Measurements from ENCODE around the gene DNHD1. TPM values are rescaled to one million over a fixed set of nuclear protein-coding genes. Genes with fewer than 3 reads are reported as not detected.

Gene DNHD1
- total and polyA plus RNA-seq, 2 of the 13 experiments (the other 11 are each of a cell fraction or from before 2014, with no cell fraction given): 2.7 to 9.3 TPM

DNA sequence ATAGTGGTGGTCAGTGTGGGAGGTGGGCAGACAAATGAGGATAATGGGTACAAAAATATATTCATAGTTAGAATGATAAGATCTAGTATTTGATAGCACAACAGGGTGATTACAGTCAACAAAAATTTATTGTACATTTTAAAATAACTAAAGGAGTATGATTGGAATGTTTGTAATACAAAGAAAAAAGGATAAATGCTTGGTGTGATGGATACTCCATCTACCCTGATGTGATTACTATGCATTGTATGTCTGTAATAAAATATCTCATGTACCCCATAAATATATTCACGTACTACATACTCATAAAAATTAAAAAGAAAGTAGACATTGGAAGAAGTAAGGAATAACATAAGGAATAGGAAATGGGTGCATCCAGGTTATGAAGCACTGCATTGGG is 90.9 kb downstream of the DNHD1 start:
- TF ChIP-seq NFIB (CRISPR knock-in tag; IDR thresholded peaks at IDR 0.05; ENCODE audit: borderline replicate concordance) (no peak), ZNF264 (CRISPR knock-in tag; IDR thresholded peaks at IDR 0.05) (no peak), ATRX (CRISPR knock-in tag; IDR thresholded peaks at IDR 0.05; ENCODE audit: borderline replicate concordance) (no peak), BORCS8-MEF2B (CRISPR knock-in tag; IDR thresholded peaks at IDR 0.05) (no peak), HNF4G (IDR thresholded peaks at IDR 0.05; ENCODE audit: borderline replicate concordance, low read depth, low read length) (no peak), HNF4G (CRISPR knock-in tag; IDR thresholded peaks at IDR 0.05; ENCODE audit: borderline replicate concordance, low read depth) (no peak), TCF7L2 (IDR thresholded peaks at IDR 0.05; ENCODE audit: low read depth, low read length) (no peak), XBP1 (CRISPR knock-in tag; IDR thresholded peaks at IDR 0.05) (no peak), TRIM24 (CRISPR knock-in tag; IDR thresholded peaks at IDR 0.05) (no peak), CHCHD3 (CRISPR knock-in tag; IDR thresholded peaks at IDR 0.05) (no peak)
- TF ChIP-seq, protein P1, sequence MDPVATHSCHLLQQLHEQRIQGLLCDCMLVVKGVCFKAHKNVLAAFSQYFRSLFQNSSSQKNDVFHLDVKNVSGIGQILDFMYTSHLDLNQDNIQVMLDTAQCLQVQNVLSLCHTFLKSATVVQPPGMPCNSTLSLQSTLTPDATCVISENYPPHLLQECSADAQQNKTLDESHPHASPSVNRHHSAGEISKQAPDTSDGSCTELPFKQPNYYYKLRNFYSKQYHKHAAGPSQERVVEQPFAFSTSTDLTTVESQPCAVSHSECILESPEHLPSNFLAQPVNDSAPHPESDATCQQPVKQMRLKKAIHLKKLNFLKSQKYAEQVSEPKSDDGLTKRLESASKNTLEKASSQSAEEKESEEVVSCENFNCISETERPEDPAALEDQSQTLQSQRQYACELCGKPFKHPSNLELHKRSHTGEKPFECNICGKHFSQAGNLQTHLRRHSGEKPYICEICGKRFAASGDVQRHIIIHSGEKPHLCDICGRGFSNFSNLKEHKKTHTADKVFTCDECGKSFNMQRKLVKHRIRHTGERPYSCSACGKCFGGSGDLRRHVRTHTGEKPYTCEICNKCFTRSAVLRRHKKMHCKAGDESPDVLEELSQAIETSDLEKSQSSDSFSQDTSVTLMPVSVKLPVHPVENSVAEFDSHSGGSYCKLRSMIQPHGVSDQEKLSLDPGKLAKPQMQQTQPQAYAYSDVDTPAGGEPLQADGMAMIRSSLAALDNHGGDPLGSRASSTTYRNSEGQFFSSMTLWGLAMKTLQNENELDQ (CRISPR knock-in tag; IDR thresholded peaks at IDR 0.05; ENCODE audit: borderline replicate concordance): no peak
- TF ChIP-seq, protein P2, sequence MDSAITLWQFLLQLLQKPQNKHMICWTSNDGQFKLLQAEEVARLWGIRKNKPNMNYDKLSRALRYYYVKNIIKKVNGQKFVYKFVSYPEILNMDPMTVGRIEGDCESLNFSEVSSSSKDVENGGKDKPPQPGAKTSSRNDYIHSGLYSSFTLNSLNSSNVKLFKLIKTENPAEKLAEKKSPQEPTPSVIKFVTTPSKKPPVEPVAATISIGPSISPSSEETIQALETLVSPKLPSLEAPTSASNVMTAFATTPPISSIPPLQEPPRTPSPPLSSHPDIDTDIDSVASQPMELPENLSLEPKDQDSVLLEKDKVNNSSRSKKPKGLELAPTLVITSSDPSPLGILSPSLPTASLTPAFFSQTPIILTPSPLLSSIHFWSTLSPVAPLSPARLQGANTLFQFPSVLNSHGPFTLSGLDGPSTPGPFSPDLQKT (CRISPR knock-in tag; IDR thresholded peaks at IDR 0.05; ENCODE audit: borderline replicate concordance): no peak
- TF ChIP-seq, protein P3, sequence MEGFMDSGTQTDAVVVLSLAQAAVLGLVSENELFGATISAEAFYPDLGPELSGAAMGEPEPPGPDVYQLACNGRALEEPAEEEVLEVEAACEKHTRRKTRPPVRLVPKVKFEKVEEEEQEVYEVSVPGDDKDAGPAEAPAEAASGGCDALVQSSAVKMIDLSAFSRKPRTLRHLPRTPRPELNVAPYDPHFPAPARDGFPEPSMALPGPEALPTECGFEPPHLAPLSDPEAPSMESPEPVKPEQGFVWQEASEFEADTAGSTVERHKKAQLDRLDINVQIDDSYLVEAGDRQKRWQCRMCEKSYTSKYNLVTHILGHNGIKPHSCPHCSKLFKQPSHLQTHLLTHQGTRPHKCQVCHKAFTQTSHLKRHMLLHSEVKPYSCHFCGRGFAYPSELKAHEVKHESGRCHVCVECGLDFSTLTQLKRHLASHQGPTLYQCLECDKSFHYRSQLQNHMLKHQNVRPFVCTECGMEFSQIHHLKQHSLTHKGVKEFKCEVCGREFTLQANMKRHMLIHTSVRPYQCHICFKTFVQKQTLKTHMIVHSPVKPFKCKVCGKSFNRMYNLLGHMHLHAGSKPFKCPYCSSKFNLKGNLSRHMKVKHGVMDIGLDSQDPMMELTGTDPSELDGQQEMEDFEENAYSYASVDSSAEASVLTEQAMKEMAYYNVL (CRISPR knock-in tag; IDR thresholded peaks at IDR 0.05; ENCODE audit: borderline replicate concordance): no peak
- TF ChIP-seq, protein P4, sequence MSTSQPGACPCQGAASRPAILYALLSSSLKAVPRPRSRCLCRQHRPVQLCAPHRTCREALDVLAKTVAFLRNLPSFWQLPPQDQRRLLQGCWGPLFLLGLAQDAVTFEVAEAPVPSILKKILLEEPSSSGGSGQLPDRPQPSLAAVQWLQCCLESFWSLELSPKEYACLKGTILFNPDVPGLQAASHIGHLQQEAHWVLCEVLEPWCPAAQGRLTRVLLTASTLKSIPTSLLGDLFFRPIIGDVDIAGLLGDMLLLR (CRISPR knock-in tag; IDR thresholded peaks at IDR 0.05): no peak
- TF ChIP-seq, protein P5, sequence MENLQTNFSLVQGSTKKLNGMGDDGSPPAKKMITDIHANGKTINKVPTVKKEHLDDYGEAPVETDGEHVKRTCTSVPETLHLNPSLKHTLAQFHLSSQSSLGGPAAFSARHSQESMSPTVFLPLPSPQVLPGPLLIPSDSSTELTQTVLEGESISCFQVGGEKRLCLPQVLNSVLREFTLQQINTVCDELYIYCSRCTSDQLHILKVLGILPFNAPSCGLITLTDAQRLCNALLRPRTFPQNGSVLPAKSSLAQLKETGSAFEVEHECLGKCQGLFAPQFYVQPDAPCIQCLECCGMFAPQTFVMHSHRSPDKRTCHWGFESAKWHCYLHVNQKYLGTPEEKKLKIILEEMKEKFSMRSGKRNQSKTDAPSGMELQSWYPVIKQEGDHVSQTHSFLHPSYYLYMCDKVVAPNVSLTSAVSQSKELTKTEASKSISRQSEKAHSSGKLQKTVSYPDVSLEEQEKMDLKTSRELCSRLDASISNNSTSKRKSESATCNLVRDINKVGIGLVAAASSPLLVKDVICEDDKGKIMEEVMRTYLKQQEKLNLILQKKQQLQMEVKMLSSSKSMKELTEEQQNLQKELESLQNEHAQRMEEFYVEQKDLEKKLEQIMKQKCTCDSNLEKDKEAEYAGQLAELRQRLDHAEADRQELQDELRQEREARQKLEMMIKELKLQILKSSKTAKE (CRISPR knock-in tag; IDR thresholded peaks at IDR 0.05; ENCODE audit: borderline replicate concordance): no peak
- TF ChIP-seq, protein P6, sequence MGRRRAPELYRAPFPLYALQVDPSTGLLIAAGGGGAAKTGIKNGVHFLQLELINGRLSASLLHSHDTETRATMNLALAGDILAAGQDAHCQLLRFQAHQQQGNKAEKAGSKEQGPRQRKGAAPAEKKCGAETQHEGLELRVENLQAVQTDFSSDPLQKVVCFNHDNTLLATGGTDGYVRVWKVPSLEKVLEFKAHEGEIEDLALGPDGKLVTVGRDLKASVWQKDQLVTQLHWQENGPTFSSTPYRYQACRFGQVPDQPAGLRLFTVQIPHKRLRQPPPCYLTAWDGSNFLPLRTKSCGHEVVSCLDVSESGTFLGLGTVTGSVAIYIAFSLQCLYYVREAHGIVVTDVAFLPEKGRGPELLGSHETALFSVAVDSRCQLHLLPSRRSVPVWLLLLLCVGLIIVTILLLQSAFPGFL (CRISPR knock-in tag; IDR thresholded peaks at IDR 0.05): no peak

More for the DNA sequence above, 90.9 kb downstream of the DNHD1 start:
- DNase-seq (ENCODE audit: low spot score) (no peak), FAIRE-seq (no peak), ATAC-seq (no peak)
- peaks cover 2 to 5% of the 10 kb centered on the region in 2 experiments; a peak in 2 of 5 replicates for H3K36me3 ChIP-seq (replicated peaks in 1 of 2; ENCODE audit: control insufficient read depth in 1 of 2, insufficient read depth in 2 of 2, low read length in 2 of 2)
- H3K4me2 ChIP-seq (ENCODE audit: low read depth, low read length): no peak overlapping the region
- no peak overlapping the region for H3K27ac ChIP-seq (ENCODE audit: extremely low read length, insufficient read depth, low read length)
- H2AFZ ChIP-seq (ENCODE audit: low read length): no peak overlapping the region
- H3K79me2 ChIP-seq (ENCODE audit: insufficient read depth, low read length): no peaks in the 10 kb centered on the region
- no peaks in the 10 kb centered on the region for H3K27me3 ChIP-seq (ENCODE audit: control insufficient read depth in 1 of 2, insufficient read depth in 2 of 2, low read length in 2 of 2)
- H3K9me3 ChIP-seq (ENCODE audit: low read length): peaks cover 17% of the 10 kb centered on the region
- ChIA-PET CTCF (ENCODE audit: low intra/inter-chr PET ratio, low total read pairs) (no interaction called here), POLR2A (no interaction called here)
- in situ Hi-C loops (cut with HindIII; ENCODE audit: extremely low pct_ligation_motif_present, low pct_unique_long_range_greater_than_20kb) (no loop called here), intact Hi-C loops (cut with micrococcal nuclease; ENCODE audit: unreplicated experiment) (no loop called here)
- H3K9ac ChIP-seq (ENCODE audit: insufficient read depth, low read depth, low read length): no peak overlapping the region
- no peak overlapping the region for H3K4me3 ChIP-seq (replicated peaks in 1 of 3; ENCODE audit: insufficient read depth in 1 of 3, low read depth in 2 of 3, low read length in 3 of 3)
- H3K4me1 ChIP-seq (ENCODE audit: insufficient read depth, low read length): no peaks in the 10 kb centered on the region
- 98% methylated on average over 1 of the region's 1 CpG for WGBS (ENCODE audit: low lambda C conversion rate)
- no TSS peak for BruUV-seq (replicated peaks)
- no peaks in the 10 kb centered on the region for H4K20me1 ChIP-seq (ENCODE audit: insufficient read depth, low read length)

Data from HepG2 (cell line).